BLaER1 treated with 17β-estradiol and CSF1 and Interleukin-3, amounts not matched to agents 10 nM and 100 nM (cell line): ENCODE data around the gene TSPAN2.
A peak's percentile ranks its signal among the peaks of the same experiment; 100 is the strongest.

ENCODE experiments used
- H3K27ac ChIP-seq, 11 experiments: shearing (Covaris generic); formaldehyde crosslinking; 2 replicates each; pipeline ENCODE4 v1.8.1; 2022
- H3K27me3 ChIP-seq, 11 experiments: shearing (Covaris generic); formaldehyde crosslinking; 2 replicates each; pipeline ENCODE4 v1.8.1; 2022
- H3K36me3 ChIP-seq, 11 experiments: shearing (Covaris generic); formaldehyde crosslinking; 2 replicates each; pipeline ENCODE4 v1.8.1; 2022
- H3K4me1 ChIP-seq, 10 experiments: shearing (Covaris generic); formaldehyde crosslinking; 2 replicates each; pipeline ENCODE4 v1.8.1; 2022
- H3K4me2 ChIP-seq, 11 experiments: shearing (Covaris generic); formaldehyde crosslinking; 2 replicates each; pipeline ENCODE4 v1.8.1; 2022
- H3K4me3 ChIP-seq, 10 experiments: shearing (Covaris generic); formaldehyde crosslinking; 2 replicates each; pipeline ENCODE4 v1.8.1; 2022
- H3K9ac ChIP-seq, 11 experiments: shearing (Covaris generic); formaldehyde crosslinking; 2 replicates each; pipeline ENCODE4 v1.8.1; 2022
- H3K9me3 ChIP-seq, 11 experiments: shearing (Covaris generic); formaldehyde crosslinking; replicated peaks in 1 of 11; 2 replicates each; pipeline ENCODE4 v1.8.1; 2022
- H4K20me1 ChIP-seq, 11 experiments: shearing (Covaris generic); formaldehyde crosslinking; 2 replicates each; pipeline ENCODE4 v1.8.1; 2022
- Cebpa-rat ChIP-seq, 11 experiments: shearing (Covaris generic); IDR thresholded peaks; 2 replicates each; pipeline ENCODE4 v1.8.1; 2022

TSPAN2 gene

DNA sequence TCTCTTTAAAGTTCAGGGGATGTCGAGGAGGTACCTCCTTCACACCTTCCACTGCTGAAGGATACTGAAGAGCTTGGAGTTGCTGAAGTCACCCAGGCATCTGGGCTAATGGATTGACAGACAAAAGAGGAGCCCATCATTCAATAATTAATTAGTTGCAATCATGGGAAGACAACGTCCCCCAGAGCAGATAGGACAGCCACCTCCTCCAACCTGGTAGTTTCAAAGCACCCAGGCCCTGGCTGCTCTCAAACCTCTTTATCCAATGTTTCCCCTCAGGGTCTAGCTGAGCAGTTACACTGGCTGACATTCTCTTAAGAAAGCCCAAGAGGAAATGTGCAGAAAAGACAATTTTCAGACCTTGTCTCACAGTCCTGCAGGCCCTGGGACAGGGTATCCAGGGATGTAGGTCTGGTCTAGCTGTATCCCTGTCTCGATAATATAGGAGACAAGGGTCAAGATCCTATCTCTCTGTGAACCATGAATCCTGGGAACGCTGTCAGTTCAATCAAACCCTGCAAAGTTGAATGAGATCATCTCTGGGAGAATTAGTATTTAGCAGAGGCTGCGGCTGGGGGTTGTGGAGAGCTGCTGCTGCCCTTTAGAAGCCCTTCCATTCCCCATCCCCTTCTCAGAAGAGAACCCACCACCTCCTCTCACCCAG lies 1.1 kb downstream of the TSPAN2 start:
- Histone ChIP-seq H3K36me3 (no peaks in the 10 kb centered on the region), H3K4me3 (peak overlapping the region in 5 of 10 experiments; percentile 62 to 72 (median 65); a peak in 7 of 20 replicates), H3K4me1 (peaks cover 0 to 27% (median 18%) of the 10 kb centered on the region in 10 experiments; a peak in 17 of 20 replicates), H3K4me2 (peak overlapping the region in 9 of 11 experiments; percentile 89 to 96 (median 94); a peak in 17 of 22 replicates), H3K27me3 (peaks cover 0 to 21% (median 0%) of the 10 kb centered on the region in 11 experiments; a peak in 6 of 22 replicates), H3K9ac (no peak overlapping the region), H3K9me3 (no peaks in the 10 kb centered on the region), H4K20me1 (no peaks in the 10 kb centered on the region), H3K27ac (no peak overlapping the region)
- no peak for TF ChIP-seq Cebpa-rat (IDR thresholded peaks at IDR 0.05)

DNA sequence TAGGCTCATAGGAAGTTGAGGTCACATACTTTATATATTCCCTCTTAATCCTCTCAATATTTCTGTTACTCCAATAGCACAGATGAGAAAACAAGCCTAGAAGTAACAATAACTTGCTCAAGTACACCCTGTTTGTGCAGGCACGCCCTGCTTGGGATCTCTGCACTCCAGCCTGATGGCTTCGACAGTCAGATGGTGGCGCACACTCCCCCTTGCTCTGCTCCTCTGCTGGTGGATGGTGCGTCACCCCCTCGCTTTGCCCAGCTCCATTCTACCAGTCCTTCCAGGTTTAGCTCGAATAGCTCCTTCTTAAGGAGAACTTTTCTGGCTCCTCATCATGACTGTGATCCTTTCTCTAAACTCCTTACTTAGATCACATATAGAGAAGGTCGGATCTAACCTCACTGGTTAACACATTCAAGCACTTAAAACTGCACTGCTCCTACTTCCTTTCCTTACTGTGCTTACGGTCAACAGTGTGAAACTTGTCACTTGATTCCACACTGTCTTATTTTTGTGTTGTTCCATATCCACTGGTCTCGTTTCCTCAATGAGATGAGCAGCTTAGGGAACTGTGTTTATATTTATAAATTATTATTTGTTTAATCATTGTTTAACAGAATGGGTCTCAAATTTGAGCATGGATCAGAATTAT lies 3.0 kb downstream of the TSPAN2 start:
- no peak overlapping the region for H3K27ac ChIP-seq

DNA sequence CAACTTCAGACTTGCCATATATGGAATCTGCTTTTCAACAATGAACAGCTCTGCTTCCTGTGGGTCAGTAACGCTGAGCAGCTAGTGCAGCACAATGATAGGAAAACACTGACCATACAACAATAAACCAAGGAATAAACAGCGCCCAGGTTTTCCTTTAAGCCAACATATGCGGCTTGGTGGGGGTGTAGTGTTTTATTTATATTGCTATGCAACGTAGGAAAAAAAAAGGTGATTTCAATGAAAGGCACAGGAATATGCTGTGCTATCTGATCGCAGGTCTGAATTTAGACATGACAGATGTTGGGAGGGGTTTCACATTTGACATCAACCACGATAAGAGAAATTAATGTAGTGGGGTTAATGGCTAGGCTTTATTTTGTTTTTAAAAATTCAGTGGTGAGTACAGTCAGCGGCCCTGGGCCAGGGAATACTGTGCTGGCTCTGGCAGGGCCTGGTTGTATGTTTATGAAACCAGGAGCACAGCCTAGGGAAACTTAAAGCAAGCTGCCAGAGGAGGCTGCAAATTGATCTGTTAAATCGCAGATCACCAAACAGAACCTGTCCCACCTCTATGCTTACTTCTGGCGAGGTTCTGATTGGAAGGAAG lies 4.3 kb downstream of the TSPAN2 start:
- H3K4me3 ChIP-seq, result no peak overlapping the region
- TF ChIP-seq Cebpa-rat (IDR thresholded peaks at IDR 0.05), result no peak
- peaks cover 0 to 15% (median 10%) of the 10 kb centered on the region in 10 experiments; a peak in 14 of 20 replicates for H3K4me1 ChIP-seq
- no peaks in the 10 kb centered on the region for H4K20me1 ChIP-seq
- H3K4me2 ChIP-seq, result no peak overlapping the region
- H3K36me3 ChIP-seq, result no peaks in the 10 kb centered on the region
- H3K27ac ChIP-seq, result no peak overlapping the region
- H3K9me3 ChIP-seq, result no peaks in the 10 kb centered on the region
- H3K9ac ChIP-seq, result no peak overlapping the region
- peaks cover 0 to 19% (median 0%) of the 10 kb centered on the region in 11 experiments; a peak in 6 of 22 replicates for H3K27me3 ChIP-seq

More for the DNA sequence above, 3.0 kb downstream of the TSPAN2 start:
- no peaks in the 10 kb centered on the region for H3K36me3 ChIP-seq
- no peak overlapping the region for H3K9ac ChIP-seq
- H3K4me2 ChIP-seq, result no peak overlapping the region
- peaks cover 0 to 21% (median 0%) of the 10 kb centered on the region in 11 experiments; a peak in 6 of 22 replicates for H3K27me3 ChIP-seq
- H4K20me1 ChIP-seq, result no peaks in the 10 kb centered on the region
- H3K4me1 ChIP-seq, result peaks cover 0 to 19% (median 13%) of the 10 kb centered on the region in 10 experiments; a peak in 15 of 20 replicates
- no peak for TF ChIP-seq Cebpa-rat (IDR thresholded peaks at IDR 0.05)
- H3K9me3 ChIP-seq, result no peaks in the 10 kb centered on the region
- H3K4me3 ChIP-seq, result no peak overlapping the region

DNA sequence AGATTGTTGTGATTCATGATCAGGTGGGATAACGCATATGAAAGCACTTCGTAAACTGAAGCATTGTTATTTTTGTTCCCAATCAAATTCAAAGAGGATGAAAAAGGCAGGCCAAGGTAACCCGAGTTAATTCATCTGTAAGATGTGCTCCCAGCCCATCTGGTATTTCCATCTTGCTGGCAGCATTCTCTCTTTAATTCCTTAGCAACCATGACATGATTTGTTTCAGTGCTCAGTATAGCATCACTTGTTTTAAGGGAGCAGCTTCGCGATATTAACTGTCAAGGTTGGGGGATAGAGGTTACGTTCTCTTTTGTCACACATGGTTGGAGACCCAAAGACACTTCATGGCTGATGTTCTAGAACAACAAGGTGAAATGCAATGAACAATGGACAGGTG lies 6.4 kb downstream of the TSPAN2 start:
- Histone ChIP-seq H3K27me3 (peaks cover 0 to 2% (median 0%) of the 10 kb centered on the region in 11 experiments; a peak in 1 of 22 replicates), H3K4me1 (no peaks in the 10 kb centered on the region), H3K9ac (no peak overlapping the region), H3K4me3 (no peak overlapping the region), H4K20me1 (no peaks in the 10 kb centered on the region), H3K27ac (no peak overlapping the region), H3K4me2 (no peak overlapping the region), H3K36me3 (no peaks in the 10 kb centered on the region), H3K9me3 (no peaks in the 10 kb centered on the region)
- no peak for TF ChIP-seq Cebpa-rat (IDR thresholded peaks at IDR 0.05)

DNA sequence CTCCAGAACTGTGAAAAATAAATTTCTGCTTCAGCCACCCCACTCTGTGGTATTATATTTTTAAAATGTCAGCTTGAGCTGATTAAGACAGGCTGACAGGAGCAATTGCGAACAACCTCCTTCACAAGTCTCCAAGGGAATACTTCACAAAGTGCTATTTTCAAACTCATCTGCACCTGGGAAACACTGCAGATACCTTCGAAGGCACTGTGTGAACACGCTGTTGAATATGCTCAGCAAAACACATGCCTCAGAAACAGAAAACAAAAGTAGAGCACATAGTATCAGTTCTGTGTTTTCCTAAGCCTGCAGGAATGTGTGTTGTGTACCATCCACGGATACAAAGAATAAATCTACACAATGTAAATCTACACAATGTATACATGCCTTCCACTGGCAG lies 10.6 kb downstream of the TSPAN2 start:
- Histone ChIP-seq H3K4me2 (no peak overlapping the region), H3K4me3 (no peak overlapping the region), H3K27ac (no peak overlapping the region), H4K20me1 (no peaks in the 10 kb centered on the region), H3K27me3 (no peaks in the 10 kb centered on the region), H3K9ac (no peak overlapping the region), H3K9me3 (no peaks in the 10 kb centered on the region), H3K4me1 (peaks cover 0 to 18% (median 12%) of the 10 kb centered on the region in 10 experiments; a peak in 16 of 20 replicates), H3K36me3 (no peaks in the 10 kb centered on the region)
- TF ChIP-seq Cebpa-rat (IDR thresholded peaks at IDR 0.05), result no peak

DNA sequence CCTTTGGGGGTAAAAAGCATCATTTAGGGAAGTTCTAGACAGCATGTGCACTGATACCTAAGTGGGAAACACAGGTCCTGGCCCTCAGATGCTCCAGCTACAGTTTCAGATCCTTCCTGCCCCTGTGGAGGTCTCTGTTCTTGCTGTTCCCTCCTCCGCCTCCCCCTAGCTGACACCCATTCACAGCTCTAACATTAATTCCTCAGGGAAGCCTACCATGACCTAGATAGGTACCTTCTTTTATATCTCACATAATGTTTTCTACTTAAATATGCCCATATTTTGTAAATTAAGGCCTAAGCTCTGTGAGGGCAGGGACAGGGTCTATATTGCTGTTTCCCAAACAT lies 11.3 kb downstream of the TSPAN2 start:
- H3K4me2 ChIP-seq, result no peak overlapping the region
- H3K4me3 ChIP-seq, result no peak overlapping the region
- H3K4me1 ChIP-seq, result peaks cover 0 to 26% (median 16%) of the 10 kb centered on the region in 10 experiments; a peak in 16 of 20 replicates
- H3K27ac ChIP-seq, result no peak overlapping the region
- TF ChIP-seq Cebpa-rat (IDR thresholded peaks at IDR 0.05), result no peak
- no peaks in the 10 kb centered on the region for H3K9me3 ChIP-seq
- no peaks in the 10 kb centered on the region for H3K36me3 ChIP-seq
- H4K20me1 ChIP-seq, result no peaks in the 10 kb centered on the region
- no peak overlapping the region for H3K9ac ChIP-seq
- no peaks in the 10 kb centered on the region for H3K27me3 ChIP-seq

DNA sequence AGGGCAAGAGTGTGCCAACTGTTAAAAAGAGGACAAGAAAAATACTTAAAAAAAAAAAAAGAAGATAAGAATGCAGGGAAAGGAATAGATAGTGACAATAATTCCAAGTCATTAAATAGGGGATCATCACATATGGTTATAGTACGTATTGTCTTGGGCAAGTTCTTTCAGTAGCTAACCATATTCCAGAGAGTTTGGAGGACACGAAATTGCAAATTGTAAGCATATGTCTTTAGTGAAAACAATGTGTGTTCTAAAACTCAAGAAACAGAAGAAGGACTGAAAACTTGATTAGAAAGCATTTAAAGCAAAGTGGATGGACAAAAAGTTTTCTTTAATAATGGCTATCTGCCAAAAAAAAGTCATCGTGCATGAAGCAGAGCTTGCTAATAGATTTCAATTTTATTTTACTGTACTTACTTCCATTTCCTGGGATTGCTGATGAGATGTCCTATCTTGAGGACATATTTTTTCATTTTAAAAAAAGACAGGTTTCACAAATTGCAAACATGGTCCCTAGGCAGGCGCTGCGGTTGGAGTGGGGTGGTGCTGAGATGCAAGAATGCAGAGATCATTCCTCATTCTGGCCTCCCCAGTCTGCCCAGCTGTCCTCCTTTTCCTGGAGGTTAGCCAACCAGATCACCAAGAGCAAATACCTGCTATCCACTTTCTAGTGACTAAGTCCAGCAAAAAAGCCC lies 11.9 kb downstream of the TSPAN2 start:
- Histone ChIP-seq H3K4me1 (peaks cover 0 to 31% (median 21%) of the 10 kb centered on the region in 10 experiments; a peak in 16 of 20 replicates), H3K4me3 (no peak overlapping the region), H3K4me2 (no peak overlapping the region), H4K20me1 (no peaks in the 10 kb centered on the region), H3K36me3 (no peaks in the 10 kb centered on the region), H3K27ac (no peak overlapping the region), H3K9me3 (no peaks in the 10 kb centered on the region), H3K27me3 (no peaks in the 10 kb centered on the region), H3K9ac (no peak overlapping the region)
- TF ChIP-seq Cebpa-rat (IDR thresholded peaks at IDR 0.05), result no peak

DNA sequence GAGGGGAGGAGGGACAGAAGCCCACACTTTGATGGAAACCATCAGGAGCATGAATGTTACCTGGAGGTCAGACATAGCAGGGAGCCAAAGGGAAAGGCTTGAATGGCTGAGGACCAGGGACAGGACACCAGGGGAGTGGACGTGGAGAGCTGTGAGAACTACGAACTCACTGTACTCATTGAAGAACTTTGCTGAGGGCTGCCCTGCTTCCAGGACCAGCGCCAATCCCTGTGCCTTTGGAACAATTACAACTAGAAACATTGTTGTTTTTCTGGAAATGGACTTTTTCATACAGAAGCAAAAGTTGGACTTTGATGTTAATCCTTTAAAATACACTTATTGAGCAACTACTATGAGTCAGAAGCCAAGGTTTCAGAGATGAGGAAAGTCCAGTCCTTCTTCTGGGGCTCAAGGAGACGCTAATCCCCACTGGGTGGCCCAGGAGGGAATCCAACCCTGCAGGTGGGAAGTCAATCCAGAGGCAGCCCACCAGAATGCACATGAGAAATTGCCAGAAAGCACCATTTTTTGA lies 12.9 kb downstream of the TSPAN2 start:
- TF ChIP-seq Cebpa-rat (IDR thresholded peaks at IDR 0.05), result no peak
- H3K9ac ChIP-seq, result no peak overlapping the region
- H3K4me3 ChIP-seq, result no peak overlapping the region
- no peaks in the 10 kb centered on the region for H3K36me3 ChIP-seq
- no peak overlapping the region for H3K4me2 ChIP-seq
- no peak overlapping the region for H3K27ac ChIP-seq
- H3K4me1 ChIP-seq, result peaks cover 0 to 41% (median 30%) of the 10 kb centered on the region in 10 experiments; a peak in 16 of 20 replicates
- H4K20me1 ChIP-seq, result no peaks in the 10 kb centered on the region
- no peaks in the 10 kb centered on the region for H3K9me3 ChIP-seq
- no peaks in the 10 kb centered on the region for H3K27me3 ChIP-seq
